ENCODE results near the gene MCF2L2.

Gene MCF2L2

GRCh38 chr3:183401678-183402077 is 26.7 kb downstream of the MCF2L2 start:
- CTCF ChIA-PET = no interaction called here

GRCh38 chr3:183400352-183400751 is 28.1 kb downstream of the MCF2L2 start:
- ChIA-PET POLR2A (no interaction called here), CTCF (interaction anchor here (0.6 kb wide), 1 partner anchor 213 kb away, joined by 4 read pairs; no protein-coding TSS in a partner anchor)
- TF ChIP-seq NFRKB (IDR thresholded peaks at IDR 0.05) (no peak), FOXA1 (IDR thresholded peaks at IDR 0.05) (no peak), SP1 (IDR thresholded peaks at IDR 0.05) (no peak), SUZ12 (IDR thresholded peaks at IDR 0.05) (no peak), CTBP1 (IDR thresholded peaks at IDR 0.05; ENCODE audit: borderline replicate concordance) (no peak), HDGF (IDR thresholded peaks at IDR 0.05; ENCODE audit: borderline replicate concordance) (no peak), FOXK2 (IDR thresholded peaks at IDR 0.05) (no peak), ZNF384 (IDR thresholded peaks at IDR 0.05) (no peak), LEF1 (IDR thresholded peaks at IDR 0.05; ENCODE audit: borderline replicate concordance) (no peak)
- no peak for DNase-seq (ENCODE audit: extremely low spot score)

More at GRCh38 chr3:183401678-183402077, 26.7 kb downstream of the MCF2L2 start:
- DNase-seq (ENCODE audit: extremely low spot score) = no peak
- POLR2A ChIA-PET = no interaction called here
- TF ChIP-seq SUZ12 (IDR thresholded peaks at IDR 0.05) = no peak
- no peak for TF ChIP-seq HDGF (IDR thresholded peaks at IDR 0.05; ENCODE audit: borderline replicate concordance)
- no peak for TF ChIP-seq PKNOX1 (IDR thresholded peaks at IDR 0.05)
- TF ChIP-seq SP1 (IDR thresholded peaks at IDR 0.05) = no peak
- TF ChIP-seq ELF4 (IDR thresholded peaks at IDR 0.05) = no peak
- no peak for TF ChIP-seq NFRKB (IDR thresholded peaks at IDR 0.05)
- TF ChIP-seq BHLHE40 (IDR thresholded peaks at IDR 0.05; ENCODE audit: borderline replicate concordance) = no peak
- TF ChIP-seq ARNT (IDR thresholded peaks at IDR 0.05) = no peak
- TF ChIP-seq CTBP1 (IDR thresholded peaks at IDR 0.05; ENCODE audit: borderline replicate concordance) = no peak
- TF ChIP-seq FOXM1 (IDR thresholded peaks at IDR 0.05; ENCODE audit: borderline replicate concordance) = no peak
- TF ChIP-seq L3MBTL2 (conservative IDR thresholded peaks at IDR 0.05) = no peak

- no peak for DNase-seq (ENCODE audit: extremely low spot score)
- POLR2A ChIA-PET = no interaction called here
- TF ChIP-seq ZNF384 (IDR thresholded peaks at IDR 0.05) = no peak
- TF ChIP-seq SUZ12 (IDR thresholded peaks at IDR 0.05) = no peak
- no peak for TF ChIP-seq ARNT (IDR thresholded peaks at IDR 0.05)
- TF ChIP-seq ELF4 (IDR thresholded peaks at IDR 0.05) = no peak
- TF ChIP-seq SP1 (IDR thresholded peaks at IDR 0.05) = no peak
- CTCF ChIA-PET = no interaction called here
Measured at GRCh38 chr3:183396662-183397391, 31.6 kb downstream of the MCF2L2 start.

- POLR2A ChIA-PET = no interaction called here
- DNase-seq (ENCODE audit: extremely low spot score) = no peak
- no peak for TF ChIP-seq BHLHE40 (IDR thresholded peaks at IDR 0.05; ENCODE audit: borderline replicate concordance)
- TF ChIP-seq ARNT (IDR thresholded peaks at IDR 0.05) = no peak
- TF ChIP-seq L3MBTL2 (conservative IDR thresholded peaks at IDR 0.05) = no peak
- TF ChIP-seq FOXK2 (IDR thresholded peaks at IDR 0.05) = no peak
- no peak for TF ChIP-seq HDGF (IDR thresholded peaks at IDR 0.05; ENCODE audit: borderline replicate concordance)
- TF ChIP-seq FOXM1 (IDR thresholded peaks at IDR 0.05; ENCODE audit: borderline replicate concordance) = no peak
- no peak for TF ChIP-seq ELF4 (IDR thresholded peaks at IDR 0.05)
- TF ChIP-seq TARDBP (IDR thresholded peaks at IDR 0.05) = no peak
- CTCF ChIA-PET = no interaction called here
Measured at GRCh38 chr3:183394150-183394549, 34.3 kb downstream of the MCF2L2 start.

GRCh38 chr3:183393625-183394024 is 34.8 kb downstream of the MCF2L2 start:
- POLR2A ChIA-PET = no interaction called here
- DNase-seq (ENCODE audit: extremely low spot score) = no peak
- CTCF ChIA-PET = no interaction called here
- TF ChIP-seq ARNT (IDR thresholded peaks at IDR 0.05) = no peak
- no peak for TF ChIP-seq SP1 (IDR thresholded peaks at IDR 0.05)
- TF ChIP-seq L3MBTL2 (conservative IDR thresholded peaks at IDR 0.05) = no peak
- TF ChIP-seq BHLHE40 (IDR thresholded peaks at IDR 0.05; ENCODE audit: borderline replicate concordance) = no peak
- no peak for TF ChIP-seq PKNOX1 (IDR thresholded peaks at IDR 0.05)
- no peak for TF ChIP-seq ZNF384 (IDR thresholded peaks at IDR 0.05)
- TF ChIP-seq NFRKB (IDR thresholded peaks at IDR 0.05) = no peak
- no peak for TF ChIP-seq FOXK2 (IDR thresholded peaks at IDR 0.05)
- no peak for TF ChIP-seq CTBP1 (IDR thresholded peaks at IDR 0.05; ENCODE audit: borderline replicate concordance)
- TF ChIP-seq LEF1 (IDR thresholded peaks at IDR 0.05; ENCODE audit: borderline replicate concordance) = no peak
- TF ChIP-seq FOXM1 (IDR thresholded peaks at IDR 0.05; ENCODE audit: borderline replicate concordance) = no peak
- TF ChIP-seq TARDBP (IDR thresholded peaks at IDR 0.05) = no peak
- TF ChIP-seq HDGF (IDR thresholded peaks at IDR 0.05; ENCODE audit: borderline replicate concordance) = no peak
- TF ChIP-seq SUZ12 (IDR thresholded peaks at IDR 0.05) = no peak
- no peak for TF ChIP-seq FOXA1 (IDR thresholded peaks at IDR 0.05)
- TF ChIP-seq ELF4 (IDR thresholded peaks at IDR 0.05) = no peak

GRCh38 chr3:183392186-183393034 is 36.0 kb downstream of the MCF2L2 start:
- CTCF ChIA-PET = no interaction called here
- TF ChIP-seq SUZ12 (IDR thresholded peaks at IDR 0.05) (no peak), PKNOX1 (IDR thresholded peaks at IDR 0.05) (no peak), BHLHE40 (IDR thresholded peaks at IDR 0.05; ENCODE audit: borderline replicate concordance) (no peak), TARDBP (IDR thresholded peaks at IDR 0.05) (no peak), ZNF384 (IDR thresholded peaks at IDR 0.05) (no peak), ELF4 (IDR thresholded peaks at IDR 0.05) (no peak), FOXA1 (IDR thresholded peaks at IDR 0.05) (no peak), LEF1 (IDR thresholded peaks at IDR 0.05; ENCODE audit: borderline replicate concordance) (no peak), FOXK2 (IDR thresholded peaks at IDR 0.05) (no peak), SP1 (IDR thresholded peaks at IDR 0.05) (no peak), ARNT (IDR thresholded peaks at IDR 0.05) (no peak), HDGF (IDR thresholded peaks at IDR 0.05; ENCODE audit: borderline replicate concordance) (no peak)
- no peak for DNase-seq (ENCODE audit: extremely low spot score)
- POLR2A ChIA-PET = no interaction called here

Data from HEK293T (cell line).